Dermis blood vessel endothelial cell (primary cell): ENCODE data around the gene CCDC6. TPM values are rescaled to one million over a fixed set of nuclear protein-coding genes. Genes with fewer than 3 reads are reported as not detected.
A peak's percentile ranks its signal among the peaks of the same experiment; 100 is the strongest.
"Not testable (repeated sequence)": the region's sequence is repeated elsewhere in the genome, so short reads cannot be mapped to it uniquely, and the experiment has no call there.

Experiments
- DNase-seq: peaks from one replicate; pipeline ENCODE4 v3.0.0; 2010
- total RNA-seq: library from RNA; depleted of rRNA; stranded (reverse); fragments of >200 nt; gene quantifications from 2 replicates; pipeline ENCODE4 v1.2.3, GENCODE V29; 2014

The CCDC6 gene
- total RNA-seq, 1 donor from 2014 or later, result 22.6 TPM

DNA sequence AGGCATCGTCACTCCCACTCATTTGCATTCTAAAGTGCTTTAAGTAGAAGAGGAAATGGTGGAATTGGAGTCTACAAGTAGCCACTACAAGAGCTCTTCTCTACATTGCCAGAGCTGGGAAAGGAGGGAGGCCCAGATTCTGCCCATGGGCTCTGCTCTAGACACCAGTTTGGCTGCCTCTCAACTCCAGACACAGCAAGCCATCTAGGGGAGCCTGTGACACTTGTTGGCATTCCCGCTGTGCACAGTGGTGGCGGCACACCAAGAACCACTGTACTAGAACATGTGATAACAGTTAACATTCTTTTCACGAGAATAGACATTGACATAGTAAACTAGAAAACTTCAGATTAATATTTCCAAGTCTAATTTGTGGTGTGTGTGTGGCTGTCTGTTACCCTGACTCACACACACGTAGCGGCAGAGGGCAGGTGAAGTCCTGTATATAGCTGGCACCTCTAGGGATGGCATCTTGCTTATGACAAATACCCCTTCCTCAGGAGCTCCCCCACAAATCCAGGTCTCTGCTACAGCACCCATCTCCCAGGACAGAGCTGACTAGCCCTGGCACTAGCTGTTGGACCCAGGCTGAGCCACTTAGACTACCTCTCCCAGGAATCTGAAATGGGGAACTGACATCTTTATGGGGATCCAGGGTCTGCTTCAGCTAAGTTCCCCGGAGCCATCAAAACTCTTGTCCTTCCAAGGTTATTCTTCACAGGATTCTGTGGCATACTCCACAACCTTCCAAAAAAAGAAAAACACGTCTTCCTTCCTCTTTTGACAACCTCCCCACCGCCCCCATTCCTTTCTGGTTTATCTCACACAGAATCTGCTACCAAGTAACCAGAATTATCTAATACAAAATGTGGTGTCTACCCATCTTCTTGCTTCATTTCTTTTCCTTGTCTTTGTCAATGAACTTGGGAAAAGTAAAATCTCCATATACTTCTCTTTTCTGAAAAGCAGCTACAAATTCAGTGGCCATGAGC, 98.4 kb downstream of the CCDC6 start:
- no peak for DNase-seq

DNA sequence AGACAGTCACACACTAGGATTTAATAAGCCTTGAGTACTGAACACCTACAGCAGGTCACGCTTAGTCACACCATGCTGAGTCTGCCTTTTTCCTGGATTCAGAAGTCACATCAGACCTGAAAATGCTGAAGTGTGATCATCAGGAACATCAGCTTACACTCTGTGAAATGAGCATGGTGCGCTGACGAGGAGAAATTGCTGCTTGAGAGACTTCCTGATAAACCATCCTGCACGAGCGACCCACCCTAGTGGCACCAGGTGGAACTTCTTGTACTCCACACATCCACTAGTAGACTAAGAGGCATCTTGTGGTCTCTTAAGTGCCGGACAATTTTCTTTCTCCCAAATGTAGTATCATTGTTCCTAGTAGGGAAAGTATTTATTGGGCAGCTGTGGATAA, 101.3 kb downstream of the CCDC6 start:
- DNase-seq, result peak; percentile 31

DNA sequence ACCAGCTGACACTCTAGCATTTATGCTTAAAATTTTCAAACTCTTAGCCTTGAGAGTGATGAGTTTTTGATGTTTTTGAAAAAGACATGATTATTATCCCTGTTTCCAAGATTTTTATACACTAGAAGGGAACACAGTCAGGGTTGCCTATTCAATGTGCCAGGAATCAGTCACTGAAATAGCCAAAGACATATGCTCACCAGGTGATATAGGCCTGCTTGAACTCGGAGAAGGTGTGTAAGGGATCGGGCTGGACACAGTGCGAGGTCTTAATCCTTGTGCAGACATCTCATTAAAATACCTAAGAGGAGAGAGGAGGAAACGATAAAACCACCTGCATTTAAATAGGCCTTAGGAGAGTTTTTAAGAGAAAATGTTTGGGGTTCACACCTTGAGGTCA, 102.1 kb downstream of the CCDC6 start:
- DNase-seq, result no peak

DNA sequence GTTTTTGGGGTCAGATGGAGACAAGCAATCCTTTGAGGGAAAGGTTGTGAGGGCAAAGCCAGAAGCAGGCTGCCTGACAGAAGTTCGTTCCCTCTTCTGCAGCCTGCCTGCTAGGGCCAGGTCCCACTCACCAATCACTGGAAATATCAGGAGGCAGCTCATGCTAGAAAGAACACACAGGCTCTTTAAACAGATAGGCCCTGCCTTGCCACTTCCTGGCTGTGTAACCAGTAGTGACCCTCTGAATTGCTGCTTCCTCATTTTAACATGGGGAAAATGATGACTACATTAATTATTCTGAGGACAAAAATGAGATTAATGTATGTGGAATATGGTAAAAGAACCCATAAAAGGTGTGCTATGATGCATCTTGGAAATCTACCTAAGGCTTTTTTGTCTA, 102.6 kb downstream of the CCDC6 start:
- DNase-seq, result no peak

DNA sequence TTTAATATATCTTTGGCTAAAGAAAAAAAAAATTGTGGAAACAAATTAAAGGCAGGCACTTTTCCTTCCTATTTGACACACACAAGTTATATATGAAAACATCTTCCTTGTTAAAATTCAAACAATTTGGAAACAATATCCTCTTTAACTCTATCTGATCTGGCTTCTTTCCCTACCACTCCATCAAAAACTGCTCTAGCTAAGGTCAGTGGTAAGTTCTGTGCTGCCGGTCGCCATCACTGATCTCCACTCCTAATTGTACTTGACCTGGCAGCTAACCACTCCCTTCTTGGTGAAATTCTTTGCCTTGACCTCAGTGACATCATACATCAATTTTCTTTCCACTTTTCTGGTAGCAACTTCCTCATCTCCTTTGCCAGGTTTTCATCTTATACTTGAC, 105.2 kb downstream of the CCDC6 start:
- DNase-seq, result no peak

DNA sequence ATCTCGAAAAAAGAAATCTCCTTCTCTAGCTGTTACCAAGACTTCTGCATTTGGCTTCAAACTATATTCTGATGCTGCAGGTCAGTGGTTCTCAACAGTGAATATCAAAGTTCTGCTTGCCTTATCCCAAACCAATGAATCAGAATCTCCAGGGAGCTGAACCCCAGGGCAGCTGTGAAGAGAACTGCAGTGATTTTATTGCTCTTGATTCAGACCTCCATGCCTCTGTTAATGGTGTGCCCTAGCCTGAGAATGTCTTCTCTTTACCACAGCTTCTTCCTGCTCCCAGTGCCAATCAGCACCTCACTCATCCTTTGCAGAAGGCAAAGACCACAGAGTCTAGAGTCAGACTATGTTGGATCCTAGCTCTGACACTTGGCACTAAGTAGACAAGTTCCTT, 106.9 kb downstream of the CCDC6 start:
- DNase-seq, result no peak

DNA sequence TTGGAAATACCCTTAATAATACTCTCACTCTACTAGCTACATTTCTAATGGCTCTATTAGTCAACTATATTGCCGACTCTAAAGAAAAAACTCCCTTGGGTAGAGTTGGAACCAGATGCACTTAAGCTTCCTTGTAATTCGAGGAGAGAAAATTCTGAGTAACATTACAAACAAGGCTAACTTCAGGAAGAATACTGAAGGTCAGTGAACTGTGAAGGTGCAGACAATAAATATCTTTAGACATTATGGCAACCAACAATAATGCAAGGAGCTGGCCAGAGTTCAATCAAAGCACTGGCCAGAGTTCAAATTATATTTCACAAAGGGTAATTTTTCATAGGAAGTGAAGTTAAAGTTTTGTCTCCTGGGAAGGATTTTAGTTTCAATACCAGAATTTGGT, 112.4 kb downstream of the CCDC6 start:
- peak; percentile 72 for DNase-seq

DNA sequence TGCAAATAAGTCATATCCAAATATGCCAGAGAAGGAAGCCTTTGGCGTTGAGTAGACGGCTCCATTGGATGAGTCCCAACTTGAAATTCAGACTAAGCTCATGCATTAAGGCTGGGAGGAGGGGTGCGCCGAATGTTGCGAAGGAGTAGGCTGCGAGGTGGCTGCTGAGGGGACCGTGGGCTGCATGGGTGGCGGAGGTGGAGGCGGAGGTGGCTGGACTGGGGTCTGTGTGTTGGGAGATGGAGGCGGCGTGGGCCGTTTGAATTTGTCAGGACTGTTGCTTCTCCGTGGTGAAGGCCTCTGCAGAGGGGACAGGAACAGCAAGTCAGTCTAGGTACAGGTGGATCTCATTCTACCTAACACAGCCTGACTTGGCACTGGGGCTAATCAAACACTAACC, 113.5 kb downstream of the CCDC6 start:
- DNase-seq, result no peak

DNA sequence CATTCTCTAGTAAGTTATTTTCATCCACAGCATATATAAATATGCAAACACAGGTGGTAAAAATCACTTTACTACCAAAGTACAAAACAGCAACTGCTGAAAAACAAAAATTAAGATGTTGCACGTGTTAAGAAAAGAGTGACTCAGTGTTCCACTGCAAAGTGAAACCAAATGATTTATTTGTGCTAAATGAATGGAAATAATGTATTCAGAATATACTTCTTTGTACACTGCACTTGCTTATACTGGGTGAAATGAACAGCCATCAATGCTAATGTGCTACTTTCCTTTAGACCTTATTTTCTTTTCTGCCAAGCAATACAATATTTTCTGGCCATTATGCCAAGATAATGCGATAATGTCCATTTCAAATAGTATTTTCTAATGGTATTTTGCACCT, 114.8 kb downstream of the CCDC6 start:
- no peak for DNase-seq

DNA sequence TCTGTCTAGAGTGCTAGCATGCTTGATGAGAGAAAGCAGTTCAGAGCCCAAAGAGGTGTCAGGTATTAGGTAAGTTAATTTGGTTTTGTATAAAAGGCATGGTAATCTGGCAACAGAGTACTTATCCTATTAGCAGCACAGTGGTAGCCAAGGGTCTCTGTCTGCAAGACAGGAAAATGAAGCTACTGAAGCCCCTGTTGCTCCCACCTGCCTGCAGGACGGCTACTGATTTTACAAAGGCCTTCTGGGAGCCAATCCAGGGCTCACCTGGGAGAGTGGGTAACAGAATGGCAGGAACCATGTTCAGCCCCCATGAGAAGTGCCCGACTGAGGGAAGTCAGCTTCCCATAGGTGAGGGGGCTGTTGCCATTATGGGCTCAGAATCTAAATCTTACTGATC, 116.3 kb downstream of the CCDC6 start:
- not testable (repeated sequence) for DNase-seq

DNA sequence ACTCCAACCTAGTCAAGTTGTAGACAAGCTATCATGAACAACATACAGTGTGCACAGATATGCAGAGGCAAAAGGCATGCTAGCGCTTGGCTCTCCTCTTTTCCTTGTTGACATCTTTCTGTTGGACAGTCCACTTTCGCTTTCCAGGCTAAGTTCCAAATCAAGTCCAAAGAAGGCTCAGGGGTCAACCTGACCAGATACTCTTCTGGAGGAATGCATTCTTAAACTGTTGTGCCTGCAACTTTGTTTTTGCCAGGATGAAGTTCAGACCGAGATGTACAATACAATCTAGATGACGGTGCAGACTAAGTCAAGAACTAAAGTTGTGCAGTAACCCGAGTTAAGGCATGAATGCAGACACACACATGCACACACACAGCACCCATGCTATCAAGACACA, 117.4 kb downstream of the CCDC6 start:
- DNase-seq, result not testable (repeated sequence)

DNA sequence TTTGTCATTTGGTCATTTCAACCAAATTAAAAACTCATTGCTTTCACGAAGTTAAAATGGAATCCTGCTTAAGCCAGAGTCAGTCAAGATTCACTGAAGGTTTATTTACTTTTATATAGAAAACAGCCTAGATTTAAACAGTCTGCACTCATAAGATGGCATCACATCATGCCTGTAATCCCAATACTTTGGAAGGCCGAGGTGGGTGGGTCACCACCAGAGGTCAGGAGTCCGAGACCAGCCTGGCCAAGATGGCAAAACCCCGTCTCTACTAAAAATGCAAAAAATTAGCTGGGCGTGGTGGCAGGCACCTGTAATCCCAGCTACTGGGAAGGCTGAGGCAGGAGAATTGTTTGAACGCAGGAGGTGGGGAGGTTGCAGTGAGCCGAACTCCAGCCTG, 119.3 kb downstream of the CCDC6 start:
- not testable (repeated sequence) for DNase-seq

DNA sequence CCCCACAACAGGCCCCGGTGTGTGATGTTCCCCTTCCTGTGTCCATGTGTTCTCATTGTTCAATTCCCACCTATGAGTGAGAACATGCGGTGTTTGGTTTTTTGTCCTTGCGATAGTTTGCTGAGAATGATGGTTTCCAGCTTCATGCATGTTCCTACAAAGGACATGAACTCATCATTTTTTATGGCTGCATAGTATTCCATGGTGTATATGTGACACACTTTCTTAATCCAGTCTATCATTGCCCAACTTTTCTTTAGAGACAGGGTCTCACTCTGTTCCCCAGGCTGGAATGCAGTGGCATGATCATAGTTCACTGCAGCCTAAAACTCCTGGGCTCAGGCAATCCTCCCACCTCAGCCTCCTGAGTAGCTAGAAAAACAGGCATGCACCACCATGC, 120.9 kb downstream of the CCDC6 start:
- DNase-seq, result not testable (repeated sequence)

DNA sequence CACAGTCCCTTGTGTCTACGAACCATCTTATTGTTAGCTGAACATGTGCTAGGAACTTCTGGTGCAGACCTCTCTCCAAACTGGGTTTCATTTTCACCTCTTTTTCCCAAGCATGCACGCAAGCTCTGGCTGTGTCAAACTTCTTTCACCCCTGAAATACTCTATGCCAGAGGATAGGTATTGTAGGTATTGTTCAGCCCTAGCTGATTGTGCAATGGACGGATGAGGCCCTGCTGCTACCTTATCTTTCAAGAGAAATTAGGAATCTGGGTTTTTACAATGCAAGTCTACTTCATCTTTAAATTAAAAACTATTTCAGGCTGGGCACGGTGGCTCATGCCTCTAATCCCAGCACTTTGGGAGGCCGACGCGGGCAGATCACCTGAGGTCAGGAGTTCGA, 124.8 kb downstream of the CCDC6 start:
- DNase-seq, result no peak

DNA sequence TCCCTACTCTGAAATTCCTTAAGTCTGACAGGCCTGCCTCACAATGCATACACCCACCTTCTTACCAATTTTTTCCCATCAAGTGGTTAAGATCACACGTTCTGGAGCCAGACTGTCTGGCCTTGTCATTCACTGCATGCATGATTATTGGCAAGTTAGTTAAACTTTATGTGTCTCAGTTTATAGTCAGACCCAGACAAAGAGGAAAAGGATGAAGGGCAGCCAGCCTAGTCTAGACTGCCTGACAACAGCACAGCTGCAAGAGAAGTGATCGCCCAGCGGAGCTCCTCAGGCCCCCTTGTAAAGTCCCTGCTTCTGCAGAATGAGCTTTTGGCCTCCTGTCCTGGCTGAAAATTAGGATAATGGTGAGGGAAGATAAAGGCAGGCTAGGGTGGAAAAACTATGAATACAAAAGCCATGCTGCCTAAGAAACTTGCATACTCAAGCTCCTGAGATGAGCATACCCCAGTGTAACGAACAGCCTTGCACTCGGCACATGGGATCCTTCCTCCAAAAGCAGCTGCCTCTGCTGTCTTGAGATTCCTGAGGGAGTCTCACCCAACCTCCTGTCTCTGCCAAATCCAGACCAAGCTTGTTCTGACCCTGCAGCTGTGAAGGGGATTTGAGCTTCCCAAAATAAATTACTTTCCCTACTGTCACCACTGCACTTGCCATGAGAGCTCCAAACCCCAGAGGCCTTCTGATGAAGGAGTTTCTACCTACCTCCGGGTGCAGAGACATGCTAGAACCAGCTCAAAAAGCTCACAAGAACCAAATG, 126.4 kb downstream of the CCDC6 start:
- DNase-seq, result no peak

DNA sequence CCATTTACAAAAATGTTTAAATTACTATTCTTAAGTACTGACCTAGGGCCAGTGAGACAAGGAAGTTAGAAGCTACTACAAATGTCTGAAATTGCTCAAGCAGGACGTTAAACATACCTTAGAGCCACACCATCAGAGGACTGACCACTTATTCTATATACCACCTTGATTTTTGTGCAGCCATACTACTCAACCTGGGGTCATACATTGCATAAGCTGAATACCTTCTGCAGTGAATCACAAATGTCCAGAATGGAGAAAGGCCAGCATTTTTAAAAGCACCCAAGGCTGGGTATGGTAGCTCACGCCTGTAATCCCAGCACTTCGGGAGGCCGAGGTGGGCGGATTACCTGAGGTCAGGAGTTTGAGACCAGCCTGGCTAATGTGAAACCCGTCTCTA, 131.9 kb downstream of the CCDC6 start:
- no peak for DNase-seq

DNA sequence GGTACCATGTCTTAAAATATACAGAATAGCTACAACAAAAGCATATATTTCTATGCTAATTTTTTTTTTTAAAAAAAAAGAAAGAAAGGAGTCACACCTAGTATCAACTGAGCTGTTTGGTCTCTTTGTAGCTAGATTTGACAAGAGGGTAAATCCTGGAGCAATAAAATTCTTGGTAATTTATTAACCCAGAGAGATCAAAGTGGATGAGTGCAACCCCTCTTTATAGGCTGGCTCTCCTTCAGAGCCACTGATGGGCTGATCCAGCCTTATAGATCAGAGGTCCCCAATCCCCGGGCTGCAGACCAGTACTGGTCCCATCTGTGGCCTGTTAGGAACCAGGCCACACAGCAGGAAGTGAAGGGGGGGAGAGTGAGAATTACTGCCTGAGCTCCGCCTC, 133.3 kb downstream of the CCDC6 start:
- DNase-seq, result no peak

DNA sequence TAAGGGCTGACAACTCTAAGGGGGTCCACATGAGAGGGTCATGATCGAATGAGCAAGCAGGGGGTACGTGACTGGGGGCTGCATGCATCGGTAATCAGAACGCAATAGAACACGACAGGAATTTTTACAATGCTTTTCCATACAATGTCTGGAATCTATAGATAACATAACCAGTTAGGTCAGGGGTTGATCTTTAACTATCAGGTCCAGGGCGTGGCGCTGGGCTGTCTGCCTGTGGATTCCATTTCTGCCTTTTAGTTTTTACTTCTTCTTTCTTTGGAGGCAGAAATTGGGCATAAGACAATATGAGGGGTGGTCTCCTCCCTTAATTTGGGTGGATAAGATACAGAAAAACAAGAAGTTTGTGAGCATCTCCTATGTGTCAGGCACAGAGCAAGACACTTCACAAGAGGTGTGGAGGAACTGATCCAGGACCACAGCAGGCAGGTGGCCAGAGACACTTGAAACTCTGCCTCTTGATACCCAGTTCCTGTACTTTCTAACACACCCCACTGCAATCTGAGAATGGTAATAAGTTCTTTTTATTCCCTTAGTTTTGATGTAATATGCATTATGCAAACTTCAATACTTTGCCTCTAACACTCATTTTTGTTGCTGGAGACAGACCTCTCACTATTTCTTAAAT, 135.1 kb downstream of the CCDC6 start:
- DNase-seq, result no peak

DNA sequence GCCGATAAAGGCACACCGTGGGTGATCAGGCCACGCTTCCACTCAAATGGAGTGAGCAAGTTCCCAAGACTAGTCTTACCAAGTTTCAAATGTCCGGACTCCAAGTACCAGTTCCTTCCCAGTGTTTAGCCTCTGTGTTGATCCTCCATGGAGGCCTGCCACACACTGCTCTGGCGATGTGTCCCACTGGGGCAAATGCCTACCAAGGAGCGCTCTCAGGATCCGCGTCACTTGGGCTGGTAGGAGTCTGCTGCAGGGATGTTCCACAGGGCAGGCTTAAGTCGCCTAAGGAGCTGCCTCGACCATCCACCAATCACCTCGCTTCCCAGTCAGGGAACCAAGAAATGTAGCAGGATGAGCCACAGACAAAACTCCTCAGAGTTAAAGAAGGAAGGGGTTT, 135.7 kb downstream of the CCDC6 start:
- no peak for DNase-seq

DNA sequence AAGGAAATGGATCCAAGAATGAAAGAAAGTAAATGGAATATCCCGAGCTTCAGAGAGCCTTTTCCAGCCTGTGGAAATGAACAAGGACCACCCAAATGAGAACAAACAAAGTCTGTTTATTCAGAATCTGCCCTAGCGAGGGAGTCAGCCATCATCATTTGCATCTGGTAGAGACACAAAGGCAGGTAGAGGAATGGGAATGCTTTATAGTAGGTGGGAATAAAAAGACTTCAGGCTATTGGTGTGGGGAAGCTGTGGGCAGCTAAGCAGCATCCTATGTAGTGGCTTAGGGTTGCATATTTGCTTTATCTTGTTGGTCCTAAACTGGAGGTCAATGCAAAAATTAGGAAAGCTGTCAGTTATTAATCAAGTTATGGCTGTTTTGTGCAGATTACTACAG, 143.9 kb downstream of the CCDC6 start:
- no peak for DNase-seq

DNA sequence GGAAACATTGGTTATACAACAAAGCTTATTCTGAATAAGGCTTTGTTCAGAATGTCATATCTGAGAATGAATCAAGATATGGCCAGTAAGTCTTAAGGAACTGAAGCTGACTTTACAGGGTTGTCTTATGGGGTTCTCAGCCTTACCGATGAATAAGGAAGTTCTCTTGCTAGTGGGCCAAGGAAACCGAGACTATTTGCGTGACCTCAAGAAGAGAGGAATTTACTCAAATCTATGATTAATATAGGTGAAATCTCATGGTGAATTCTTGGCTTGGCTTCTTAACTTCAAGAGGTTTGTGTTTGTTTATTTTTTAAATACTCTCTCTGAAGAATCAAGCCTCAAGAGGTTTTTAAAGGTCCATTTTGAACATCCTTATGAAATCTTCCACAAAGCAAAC, 148.4 kb downstream of the CCDC6 start:
- DNase-seq, result no peak

DNA sequence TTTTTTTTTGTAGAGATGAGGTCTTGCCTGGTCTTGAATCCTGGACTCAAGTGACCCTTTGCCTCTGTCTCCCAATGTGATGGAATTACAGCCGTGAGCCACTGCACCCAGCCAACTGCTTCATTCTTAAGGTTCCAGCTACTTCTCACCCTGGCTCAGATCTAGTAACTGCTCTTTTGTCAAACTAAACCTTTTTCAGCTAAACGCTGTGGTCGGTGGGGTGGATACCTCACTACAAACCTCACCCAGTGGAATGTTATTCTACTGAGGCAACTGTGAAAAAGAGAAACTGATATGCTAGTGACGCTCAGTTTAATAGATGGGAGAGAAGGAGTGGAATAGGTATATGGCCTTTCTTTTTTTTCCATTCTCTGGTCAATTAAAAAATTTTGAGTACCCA, 151.4 kb downstream of the CCDC6 start:
- no peak for DNase-seq

DNA sequence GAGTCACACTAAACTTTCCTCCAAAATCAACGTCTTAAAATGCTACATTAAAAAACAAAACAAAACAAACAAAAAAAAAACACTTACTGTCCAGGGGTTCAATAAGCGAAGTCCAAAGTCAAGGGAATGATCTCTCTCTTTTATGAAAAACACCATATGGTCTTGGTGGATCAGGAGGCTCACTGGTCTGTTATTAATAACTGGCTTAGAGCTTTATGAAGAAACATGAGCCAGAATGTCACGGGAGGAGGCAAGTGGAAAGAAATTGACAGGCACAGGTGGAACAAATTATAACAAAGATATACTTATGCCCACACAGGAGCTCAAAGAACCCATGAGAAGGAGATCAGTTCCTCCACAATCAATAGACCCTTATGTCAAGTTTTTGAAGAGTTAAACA, 153.1 kb downstream of the CCDC6 start, which contains the start of gene MRLN:
Gene MRLN, minus strand, starts transcription at position 189 of the 400 bp plus-strand sequence.
- DNase-seq, result no peak
